OCI-LY7 (cell line): ENCODE results near the gene NAA16. TPM values are rescaled to one million over a fixed set of nuclear protein-coding genes. Genes with fewer than 3 reads are reported as not detected.

Source experiments
- BruUV-seq: library from RNA; stranded (reverse); fragments of 400-500 nt; replicated peaks from 2 replicates; lab custom pipeline; 2021; lab: Mats Ljungman, UMichigan
- CTCF ChIA-PET: fragments of 300-600 bp; sonication (Branson Sonifier 250); formaldehyde crosslinking; loops from one replicate; lab custom pipeline; 2022; ENCODE audit warnings: antibody characterized with exemption; ENCODE audit not compliant: unreplicated experiment; lab: Charles Lee
- POLR2A ChIA-PET: fragments of 300-600 bp; sonication (Branson Sonifier 250); formaldehyde crosslinking; loops from one replicate; lab custom pipeline; 2022; ENCODE audit warnings: antibody characterized with exemption; lab: Charles Lee
- DNase-seq: peaks from one replicate; pipeline ENCODE4 v3.0.0-alpha.2; 2015; ENCODE audit warnings: low spot score
- H2AFZ ChIP-seq: fragments of 200-600 bp; sonication (generic), shearing (Covaris generic); 2 replicates; pipeline ENCODE4 v1.6.1; 2014; ENCODE audit warnings: mild to moderate bottlenecking, antibody characterized with exemption, low read length, moderate library complexity
- H3K27ac ChIP-seq: fragments of 200-600 bp; sonication (generic); 2 replicates; pipeline ENCODE4 v1.5.1; 2014; ENCODE audit warnings: mixed run types, low read depth, mild to moderate bottlenecking, moderate library complexity, low read length, inconsistent platforms; ENCODE audit not compliant: poor library complexity, severe bottlenecking
- H3K36me3 ChIP-seq: fragments of 200-600 bp; sonication (generic); 2 replicates; pipeline ENCODE4 v1.6.1; 2014; ENCODE audit warnings: mild to moderate bottlenecking, antibody characterized with exemption, low read length, moderate library complexity, mixed read lengths; ENCODE audit not compliant: insufficient read depth
- H3K4me1 ChIP-seq: fragments of 200-600 bp; sonication (generic); 2 replicates; pipeline ENCODE4 v1.5.1; 2014; ENCODE audit warnings: mild to moderate bottlenecking, low read length; ENCODE audit not compliant: insufficient read depth, poor library complexity, severe bottlenecking
- H3K4me2 ChIP-seq: fragments of 200-600 bp; sonication (generic); 2 replicates; pipeline ENCODE4 v1.6.1; 2014; ENCODE audit warnings: mild to moderate bottlenecking, low read length
- H3K4me3 ChIP-seq: fragments of 200-600 bp; sonication (generic); 2 replicates; pipeline ENCODE4 v1.5.1; 2014; ENCODE audit warnings: mild to moderate bottlenecking, low read depth, low read length; ENCODE audit not compliant: poor library complexity, severe bottlenecking
- H3K79me2 ChIP-seq: fragments of 200-600 bp; sonication (generic); 2 replicates; pipeline ENCODE4 v1.6.1; 2016; ENCODE audit warnings: low read depth, mild to moderate bottlenecking, low read length, moderate library complexity, mixed read lengths; ENCODE audit not compliant: insufficient read depth
- H3K9me2 ChIP-seq: fragments of 200-600 bp; sonication (generic); 2 replicates; pipeline ENCODE4 v1.6.1; 2016; ENCODE audit warnings: mild to moderate bottlenecking, low read length, mixed read lengths; ENCODE audit not compliant: insufficient read depth
- H3K9me3 ChIP-seq: fragments of 200-600 bp; sonication (generic); 2 replicates; pipeline ENCODE4 v1.6.1; 2014; ENCODE audit warnings: mild to moderate bottlenecking, mixed run types, low read length, mixed read lengths
- H4K20me1 ChIP-seq: fragments of 200-600 bp; sonication (generic); 2 replicates; pipeline ENCODE4 v1.6.1; 2014; ENCODE audit warnings: mild to moderate bottlenecking, antibody characterized with exemption, low read length, moderate library complexity, mixed read lengths; ENCODE audit not compliant: insufficient read depth
- EZH2phosphoT487 ChIP-seq: fragments of 200-600 bp; sonication (generic); IDR thresholded peaks from 2 replicates; pipeline ENCODE4 v1.6.1; 2018; ENCODE audit warnings: low read depth, borderline replicate concordance, mild to moderate bottlenecking, mixed run types, antibody characterized with exemption, low read length, moderate library complexity, mixed read lengths
- intact Hi-C: fragments of 100-400 bp; cut with micrococcal nuclease; formaldehyde crosslinking; loops from one replicate; pipeline ENCODE4 v1.10.0; 2022; ENCODE audit not compliant: unreplicated experiment
- small RNA-seq: library from RNA; depleted of rRNA; stranded (forward); fragments of <200 nt; gene quantifications from one replicate; pipeline ENCODE3, GENCODE V24; 2014
- total RNA-seq, 2 experiments: library from RNA; depleted of rRNA in 1 of 2; stranded (reverse); fragments of >200 nt in 1 of 2; shearing (Covaris generic) in 1 of 2; gene quantifications; 2 replicates each; pipeline ENCODE4 v1.2.3, GENCODE V29; 2014 to 2022
- TF ChIP-seq, protein P1 (sequence below): fragments of 200-600 bp; sonication (generic); conservative IDR thresholded peaks from 2 replicates; pipeline ENCODE4 v1.5.1; 2014; ENCODE audit warnings: mild to moderate bottlenecking, antibody characterized with exemption, low read length, moderate library complexity, mixed read lengths

Gene NAA16
- total RNA-seq, 2 experiments from 2014 or later = 22.4 to 45.9 TPM

GRCh38 chr13:41426047-41426446 is 115.0 kb downstream of the NAA16 start:
- CTCF ChIA-PET = no interaction called here
- intact Hi-C loops = no loop called here
- no TSS peak for BruUV-seq

More at GRCh38 chr13:41426047-41426446, 115.0 kb downstream of the NAA16 start:
- Histone ChIP-seq H3K9me2 (no peaks in the 10 kb centered on the region), H3K79me2 (no peaks in the 10 kb centered on the region), H3K4me1 (no peaks in the 10 kb centered on the region), H3K27ac (no peak overlapping the region), H3K4me3 (no peak overlapping the region), H3K36me3 (no peaks in the 10 kb centered on the region), H3K9me3 (no peaks in the 10 kb centered on the region), H2AFZ (no peak overlapping the region), H3K4me2 (no peak overlapping the region), H4K20me1 (no peaks in the 10 kb centered on the region)
- TF ChIP-seq, protein P1, sequence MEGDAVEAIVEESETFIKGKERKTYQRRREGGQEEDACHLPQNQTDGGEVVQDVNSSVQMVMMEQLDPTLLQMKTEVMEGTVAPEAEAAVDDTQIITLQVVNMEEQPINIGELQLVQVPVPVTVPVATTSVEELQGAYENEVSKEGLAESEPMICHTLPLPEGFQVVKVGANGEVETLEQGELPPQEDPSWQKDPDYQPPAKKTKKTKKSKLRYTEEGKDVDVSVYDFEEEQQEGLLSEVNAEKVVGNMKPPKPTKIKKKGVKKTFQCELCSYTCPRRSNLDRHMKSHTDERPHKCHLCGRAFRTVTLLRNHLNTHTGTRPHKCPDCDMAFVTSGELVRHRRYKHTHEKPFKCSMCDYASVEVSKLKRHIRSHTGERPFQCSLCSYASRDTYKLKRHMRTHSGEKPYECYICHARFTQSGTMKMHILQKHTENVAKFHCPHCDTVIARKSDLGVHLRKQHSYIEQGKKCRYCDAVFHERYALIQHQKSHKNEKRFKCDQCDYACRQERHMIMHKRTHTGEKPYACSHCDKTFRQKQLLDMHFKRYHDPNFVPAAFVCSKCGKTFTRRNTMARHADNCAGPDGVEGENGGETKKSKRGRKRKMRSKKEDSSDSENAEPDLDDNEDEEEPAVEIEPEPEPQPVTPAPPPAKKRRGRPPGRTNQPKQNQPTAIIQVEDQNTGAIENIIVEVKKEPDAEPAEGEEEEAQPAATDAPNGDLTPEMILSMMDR = no peak
- no peak for TF ChIP-seq EZH2phosphoT487
- no peak for DNase-seq
- POLR2A ChIA-PET = no interaction called here

Small RNA genes within 50 kb of the gene (small RNA-seq; reads per million reads assigned to genes)
- not detected for gene RNU6-57P

Other genes with a start within 250 kb of the NAA16 start
- gene WBP4, start 249.8 kb upstream of the NAA16 start, total RNA-seq (2014; rRNA removed; shearing (Covaris generic)) = 5.9 and 7.9 TPM in 2 replicates
- gene WBP4, start 249.8 kb upstream of the NAA16 start, total RNA-seq (2022) = 7.3 and 8.6 TPM in 2 replicates
- gene KBTBD6, start 178.5 kb upstream of the NAA16 start, total RNA-seq (2014; rRNA removed; shearing (Covaris generic)) = 11.1 and 11.6 TPM in 2 replicates
- 7.8 and 8.3 TPM in 2 replicates for gene KBTBD6, start 178.5 kb upstream of the NAA16 start, total RNA-seq (2022)
- gene KBTBD7, start 116.7 kb upstream of the NAA16 start, total RNA-seq (2014; rRNA removed; shearing (Covaris generic)) = 4.8 and 6.5 TPM in 2 replicates
- gene KBTBD7, start 116.7 kb upstream of the NAA16 start, total RNA-seq (2022) = 3.1 TPM in 2 replicates
- gene MTRF1, start 47.7 kb upstream of the NAA16 start, total RNA-seq (2014; rRNA removed; shearing (Covaris generic)) = 22.1 and 24.9 TPM in 2 replicates
- gene MTRF1, start 47.7 kb upstream of the NAA16 start, total RNA-seq (2022) = 25.3 and 31.3 TPM in 2 replicates
- gene RGCC, start 146.3 kb downstream of the NAA16 start, total RNA-seq (2014; rRNA removed; shearing (Covaris generic)) = 219 and 274 TPM in 2 replicates
- gene RGCC, start 146.3 kb downstream of the NAA16 start, total RNA-seq (2022) = 89.5 and 101 TPM in 2 replicates